H1 (cell line): Measurements from ENCODE around the gene RNF4. TPM values are rescaled to one million over a fixed set of nuclear protein-coding genes. Genes with fewer than 3 reads are reported as not detected.

Experiments used
- CBX5 ChIP-seq: fragments of 300-800, 300-1000 bp; sonication (generic); IDR thresholded peaks from 2 replicates; pipeline ENCODE4 v1.7.1; 2016; ENCODE audit warnings: antibody characterized with exemption, low read length, low read depth
- CBX8 ChIP-seq: fragments of 300-800, 300-1000 bp; sonication (generic); IDR thresholded peaks from 2 replicates; pipeline ENCODE4 v1.7.1; 2016; ENCODE audit warnings: low read depth, low read length, borderline replicate concordance
- EZH2 ChIP-seq: fragments of 200-600 bp; sonication (generic); IDR thresholded peaks from 2 replicates; pipeline ENCODE4 v1.7.1; 2012; ENCODE audit warnings: low read depth, mild to moderate bottlenecking, moderate library complexity, low read length, inconsistent platforms; ENCODE audit not compliant: severe bottlenecking
- JUN ChIP-seq: IDR thresholded peaks from 2 replicates; pipeline ENCODE4 v1.6.1; 2011; ENCODE audit warnings: low read depth, mild to moderate bottlenecking, improper control_type of control experiment, low read length
- JUND ChIP-seq: IDR thresholded peaks from 2 replicates; pipeline ENCODE4 v1.6.1; 2011; ENCODE audit warnings: mild to moderate bottlenecking, improper control_type of control experiment, low read length
- SP2 ChIP-seq: IDR thresholded peaks from 2 replicates; pipeline ENCODE4 v1.6.1; 2012; ENCODE audit warnings: mild to moderate bottlenecking, low read length, inconsistent platforms
- ZNF274 ChIP-seq: IDR thresholded peaks from 2 replicates; pipeline ENCODE4 v1.7.0; 2012; ENCODE audit warnings: low read length, borderline replicate concordance; ENCODE audit errors: extremely low read depth
- polyA plus RNA-seq, 7 experiments: library from polyadenylated mRNA; depleted of rRNA in 3 of 7; stranded (reverse) in 5 of 7; unstranded in 2 of 7; fragments of >200 nt in 5 of 7; fragments of 200-250 nt in 2 of 7; gene quantifications; 1 replicate in 5 of 7; 2 replicates in 1 of 7; 4 replicates in 1 of 7; pipeline versions ENCODE4 v1.2.1 to v1.2.3, GENCODE V29; 2011 to 2013; ENCODE audit warnings: missing spikeins in 2 of 7, mixed read lengths in 2 of 7
- total RNA-seq: library from RNA; stranded (reverse); fragmentation: NEBNext Ultra II Directional; extraction: Animal tissue kit (Norgen Biotek cat#: 25700); gene quantifications from 2 replicates; pipeline ENCODE4 v1.2.1, GENCODE V29; 2021

The RNF4 gene
- total and polyA plus RNA-seq, 2 of the 8 experiments (the other 6 are each of a cell fraction or from before 2014, with no cell fraction given): 68.2 to 78.9 TPM

GRCh38 chr4:2486981-2487380 is 18.1 kb downstream of the RNF4 start (continued):
- TF ChIP-seq EZH2 (no peak), JUND (no peak), SP2 (no peak), ZNF274 (no peak), CBX8 (no peak), CBX5 (no peak), JUN (no peak)
- TF ChIP-seq, all 59 proteins: peak for 0
